Activated CD8-positive, alpha-beta T cell treated with anti-CD3 and anti-CD28 coated beads for 36 hours (primary cell): ENCODE measurements around the gene HMGN2. TPM values are rescaled to one million over a fixed set of nuclear protein-coding genes. Genes with fewer than 3 reads are reported as not detected.

Experiments used
- ATAC-seq: fragments of 200-7000 bp; cut with Tn5 transposase; one replicate; pipeline ENCODE4 v1.10.0; 2021; ENCODE audit warnings: mild to moderate bottlenecking, moderate library complexity
- CTCF ChIA-PET: fragments of 350-600 bp; sonication (Branson Sonifier 250); formaldehyde crosslinking; loops from one replicate; lab custom pipeline; 2021; ENCODE audit warnings: antibody characterized with exemption; lab: Charles Lee
- POLR2A ChIA-PET: fragments of 350-600 bp; sonication (Branson Sonifier 250); formaldehyde crosslinking; loops from one replicate; lab custom pipeline; 2021; ENCODE audit warnings: antibody characterized with exemption; lab: Charles Lee
- DNase-seq: peaks from one replicate; pipeline ENCODE4 v3.0.0-alpha.2; 2020
- H3K27ac Mint-ChIP-seq: one replicate; pipeline ENCODE4 v1.8.0; 2021; ENCODE audit warnings: mild to moderate bottlenecking, mixed read lengths
- H3K27me3 Mint-ChIP-seq: one replicate; pipeline ENCODE4 v1.8.0; 2021; ENCODE audit warnings: mixed read lengths
- H3K36me3 Mint-ChIP-seq: one replicate; pipeline ENCODE4 v1.8.0; 2021; ENCODE audit warnings: low read depth, mixed read lengths
- H3K4me1 Mint-ChIP-seq: one replicate; pipeline ENCODE4 v1.8.0; 2021; ENCODE audit warnings: low read depth, mixed read lengths
- H3K4me3 Mint-ChIP-seq: one replicate; pipeline ENCODE4 v1.8.0; 2021; ENCODE audit warnings: mild to moderate bottlenecking, moderate library complexity, mixed read lengths
- H3K9me3 Mint-ChIP-seq: one replicate; pipeline ENCODE4 v1.8.0; 2021; ENCODE audit warnings: mixed read lengths
- intact Hi-C: fragments of 100-400 bp; cut with micrococcal nuclease; formaldehyde crosslinking; loops from one replicate; pipeline ENCODE4 v1.10.0; 2022
- total RNA-seq, 2 experiments: library from RNA; stranded (reverse); gene quantifications; one replicate each; pipeline ENCODE4 v1.2.3, GENCODE V29; 2021
- TF ChIP-seq, protein P1 (sequence below): fragments of 200-600 bp; IDR thresholded peaks from one replicate; pipeline ENCODE4 v1.8.0; 2022; ENCODE audit warnings: antibody characterized with exemption, mild to moderate bottlenecking

HMGN2 gene
- total RNA-seq, 2 experiments from 2014 or later, result 837 to 872 TPM

DNA sequence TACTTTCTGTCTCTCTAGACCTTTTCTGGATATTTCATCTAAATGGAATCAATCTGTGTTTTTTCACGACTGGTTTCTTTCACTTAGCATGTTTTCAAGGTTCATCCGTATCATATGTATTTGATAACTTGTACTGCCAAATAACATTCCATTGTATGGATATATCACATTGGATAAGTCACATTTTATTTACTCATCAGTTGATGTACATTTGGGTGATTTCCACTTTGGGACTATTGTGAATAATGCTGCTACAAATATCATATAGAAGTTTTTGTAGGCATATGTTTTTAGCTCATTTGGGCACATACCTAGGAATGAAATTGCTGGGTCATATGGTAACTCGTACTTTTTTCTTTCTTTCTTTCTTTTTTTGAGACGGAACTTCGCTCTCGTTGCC lies 6.7 kb downstream of the HMGN2 start:
- Mint-ChIP-seq H3K27ac (peak overlapping the region; percentile 15), H3K27me3 (no peaks in the 10 kb centered on the region), H3K36me3 (peaks cover 33% of the 10 kb centered on the region), H3K4me1 (peaks cover 35% of the 10 kb centered on the region), H3K9me3 (no peaks in the 10 kb centered on the region), H3K4me3 (no peak overlapping the region)
- POLR2A ChIA-PET, result interaction anchor here (0.5 to 1.1 kb wide), 4 partner anchors 18 to 104 kb away, joined by 3 to 4 read pairs (median 3); no protein-coding TSS in a partner anchor
- TF ChIP-seq, protein P1, sequence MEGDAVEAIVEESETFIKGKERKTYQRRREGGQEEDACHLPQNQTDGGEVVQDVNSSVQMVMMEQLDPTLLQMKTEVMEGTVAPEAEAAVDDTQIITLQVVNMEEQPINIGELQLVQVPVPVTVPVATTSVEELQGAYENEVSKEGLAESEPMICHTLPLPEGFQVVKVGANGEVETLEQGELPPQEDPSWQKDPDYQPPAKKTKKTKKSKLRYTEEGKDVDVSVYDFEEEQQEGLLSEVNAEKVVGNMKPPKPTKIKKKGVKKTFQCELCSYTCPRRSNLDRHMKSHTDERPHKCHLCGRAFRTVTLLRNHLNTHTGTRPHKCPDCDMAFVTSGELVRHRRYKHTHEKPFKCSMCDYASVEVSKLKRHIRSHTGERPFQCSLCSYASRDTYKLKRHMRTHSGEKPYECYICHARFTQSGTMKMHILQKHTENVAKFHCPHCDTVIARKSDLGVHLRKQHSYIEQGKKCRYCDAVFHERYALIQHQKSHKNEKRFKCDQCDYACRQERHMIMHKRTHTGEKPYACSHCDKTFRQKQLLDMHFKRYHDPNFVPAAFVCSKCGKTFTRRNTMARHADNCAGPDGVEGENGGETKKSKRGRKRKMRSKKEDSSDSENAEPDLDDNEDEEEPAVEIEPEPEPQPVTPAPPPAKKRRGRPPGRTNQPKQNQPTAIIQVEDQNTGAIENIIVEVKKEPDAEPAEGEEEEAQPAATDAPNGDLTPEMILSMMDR, result no peak
- DNase-seq (no peak), ATAC-seq (no peak)
- intact Hi-C loops, result no loop called here
- CTCF ChIA-PET, result interaction anchor here (1.6 kb wide), 1 partner anchor 21 kb away, joined by 6 read pairs; no protein-coding TSS in a partner anchor

DNA sequence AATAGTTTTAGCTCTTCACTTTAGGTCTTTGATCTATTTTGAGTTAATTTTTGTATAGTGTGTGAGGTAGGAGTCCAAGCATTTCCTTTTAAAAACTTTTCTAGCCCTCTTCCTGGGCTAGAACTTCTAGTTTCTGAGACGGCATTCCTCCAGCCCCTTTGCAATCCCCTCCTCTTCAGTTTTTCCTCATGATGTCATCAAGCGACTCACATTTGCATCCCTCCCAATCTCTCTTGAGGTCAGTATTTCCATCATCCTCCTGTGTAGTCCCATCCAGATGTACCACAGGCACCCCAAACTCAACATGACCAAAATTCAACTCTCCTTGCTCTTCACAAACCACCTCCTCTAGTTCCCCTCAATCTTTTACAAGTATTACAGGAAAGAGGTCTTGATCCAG lies 10.7 kb downstream of the HMGN2 start:
- Mint-ChIP-seq H3K27ac (peak overlapping the region; percentile 23), H3K27me3 (no peaks in the 10 kb centered on the region), H3K9me3 (no peaks in the 10 kb centered on the region), H3K4me1 (peaks cover 17% of the 10 kb centered on the region), H3K36me3 (peaks cover 8% of the 10 kb centered on the region), H3K4me3 (no peak overlapping the region)
- TF ChIP-seq, protein P1, result no peak
- no peak for ATAC-seq
- intact Hi-C loops, result no loop called here
- POLR2A ChIA-PET, result interaction anchor here (1.0 to 1.3 kb wide), 3 partner anchors 10 to 18 kb away, joined by 3 to 5 read pairs (median 3); partner anchors contain the start of gene HMGN2
- no peak for DNase-seq
- CTCF ChIA-PET, result no interaction called here

DNA sequence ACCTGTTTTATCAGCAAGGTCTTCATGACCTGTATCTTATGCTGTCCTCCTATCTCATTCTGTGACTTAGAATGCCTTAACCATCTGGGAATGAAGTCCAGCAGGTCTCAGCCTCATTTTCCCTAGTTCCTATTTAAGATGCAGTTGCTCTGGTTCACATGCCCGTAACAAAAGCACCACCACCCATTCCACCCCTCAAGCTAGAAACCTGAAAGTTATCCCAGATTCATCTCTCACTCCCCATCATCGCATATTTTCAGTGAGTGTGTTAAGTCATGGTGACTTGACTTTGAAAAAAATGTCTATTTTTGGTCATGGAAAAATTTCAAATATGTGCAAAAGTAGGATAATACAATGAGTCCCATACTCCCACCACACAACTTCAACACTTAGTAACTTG lies 11.7 kb downstream of the HMGN2 start:
- intact Hi-C loops, result no loop called here
- Mint-ChIP-seq H3K9me3 (no peaks in the 10 kb centered on the region), H3K27me3 (no peaks in the 10 kb centered on the region), H3K4me1 (peaks cover 17% of the 10 kb centered on the region), H3K27ac (no peak overlapping the region), H3K4me3 (no peak overlapping the region), H3K36me3 (peaks cover 3% of the 10 kb centered on the region)
- CTCF ChIA-PET, result interaction anchor here (0.8 kb wide), 1 partner anchor 16 kb away, joined by 3 read pairs; no protein-coding TSS in a partner anchor
- POLR2A ChIA-PET, result interaction anchor here (0.6 kb wide), 1 partner anchor 278 kb away, joined by 3 read pairs; no protein-coding TSS in a partner anchor
- ATAC-seq (no peak), DNase-seq (no peak)
- TF ChIP-seq, protein P1, result no peak

DNA sequence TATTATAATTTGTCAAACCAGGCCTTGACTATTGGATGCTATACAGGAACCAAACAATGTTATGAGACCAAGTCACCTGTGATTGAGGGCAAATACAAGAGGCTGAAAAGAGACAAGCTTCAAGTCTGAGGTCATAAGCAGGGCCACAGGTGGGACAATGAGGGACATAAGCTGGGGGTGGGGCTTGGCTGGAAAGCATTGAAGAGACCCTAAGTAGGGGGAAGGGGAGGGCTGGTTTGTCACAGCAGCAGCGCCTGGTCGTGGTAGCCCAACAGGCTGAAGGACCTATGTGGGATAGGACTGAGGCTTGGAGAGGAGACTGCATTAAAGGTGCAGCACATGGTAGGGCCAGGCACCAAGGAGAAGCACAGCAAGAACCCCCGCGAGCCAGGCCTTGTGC lies 17.9 kb downstream of the HMGN2 start:
- no peak overlapping the region for H3K27ac Mint-ChIP-seq
- H3K4me1 Mint-ChIP-seq, result peaks cover 2% of the 10 kb centered on the region
- CTCF ChIA-PET, result interaction anchor here (0.9 to 4.5 kb wide), 4 partner anchors 10 to 49 kb away, joined by 3 to 18 read pairs (median 4); no protein-coding TSS in a partner anchor
- no peaks in the 10 kb centered on the region for H3K9me3 Mint-ChIP-seq
- TF ChIP-seq, protein P1, result no peak
- intact Hi-C loops, result no loop called here
- POLR2A ChIA-PET, result interaction anchor here (1.5 to 2.3 kb wide), 2 partner anchors 9 to 10 kb away, joined by 4 to 13 read pairs; no protein-coding TSS in a partner anchor
- H3K27me3 Mint-ChIP-seq, result no peaks in the 10 kb centered on the region
- no peak for DNase-seq
- no peak for ATAC-seq
- no peak overlapping the region for H3K4me3 Mint-ChIP-seq
- no peaks in the 10 kb centered on the region for H3K36me3 Mint-ChIP-seq

DNA sequence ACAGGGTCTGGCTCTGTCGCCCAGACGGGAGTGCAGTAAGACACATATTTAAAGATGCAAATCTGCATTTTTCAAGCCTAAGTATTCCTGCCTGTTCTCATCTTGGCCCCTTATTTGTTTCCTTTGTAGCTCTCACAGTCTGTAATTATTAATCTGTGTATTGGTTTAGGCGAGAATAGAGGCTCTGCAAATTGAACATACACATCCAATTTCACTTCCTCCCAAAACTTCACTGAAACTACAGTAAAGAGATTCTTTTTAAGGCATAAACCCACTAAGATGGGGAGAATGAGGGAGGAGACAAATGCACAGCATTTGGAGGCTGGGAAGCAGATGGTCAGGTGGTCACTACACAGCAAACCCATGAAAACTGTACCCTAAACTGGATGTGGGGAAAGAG lies 21.0 kb downstream of the HMGN2 start:
- CTCF ChIA-PET, result no interaction called here
- no peaks in the 10 kb centered on the region for H3K27me3 Mint-ChIP-seq
- POLR2A ChIA-PET, result interaction anchor here (0.5 to 1.1 kb wide), 2 partner anchors 12 to 33 kb away, joined by 3 to 4 read pairs; no protein-coding TSS in a partner anchor
- H3K4me3 Mint-ChIP-seq, result no peak overlapping the region
- TF ChIP-seq, protein P1, result no peak
- H3K27ac Mint-ChIP-seq, result no peak overlapping the region
- H3K9me3 Mint-ChIP-seq, result no peaks in the 10 kb centered on the region
- intact Hi-C loops, result no loop called here
- ATAC-seq (no peak), DNase-seq (no peak)
- H3K4me1 Mint-ChIP-seq, result peaks cover 2% of the 10 kb centered on the region
- H3K36me3 Mint-ChIP-seq, result no peaks in the 10 kb centered on the region
